Fibroblast of mammary gland (primary cell): ENCODE results near the gene PPP4R2.

Experiments
- DNase-seq: peaks from one replicate; pipeline ENCODE4 v3.0.0-alpha.2; 2010; ENCODE audit warnings: low read depth
- H3K4me3 ChIP-seq: 2 replicates; pipeline ENCODE4 v1.5.1; 2011; ENCODE audit warnings: low read depth, mild to moderate bottlenecking, low read length, moderate library complexity; ENCODE audit not compliant: control insufficient read depth
- CTCF ChIP-seq: conservative IDR thresholded peaks from 2 replicates; pipeline ENCODE4 v1.5.1; 2011; ENCODE audit warnings: low read depth, low read length, inconsistent platforms; ENCODE audit not compliant: control insufficient read depth, insufficient read depth

PPP4R2 gene

GRCh38 chr3:73081140-73081539 is 84.5 kb downstream of the PPP4R2 start:
- H3K4me3 ChIP-seq = no peak overlapping the region
- TF ChIP-seq CTCF = no peak
- DNase-seq = no peak

GRCh38 chr3:73084170-73084569 is 87.6 kb downstream of the PPP4R2 start:
- no peak overlapping the region for H3K4me3 ChIP-seq
- DNase-seq = no peak
- TF ChIP-seq CTCF = no peak

DNA sequence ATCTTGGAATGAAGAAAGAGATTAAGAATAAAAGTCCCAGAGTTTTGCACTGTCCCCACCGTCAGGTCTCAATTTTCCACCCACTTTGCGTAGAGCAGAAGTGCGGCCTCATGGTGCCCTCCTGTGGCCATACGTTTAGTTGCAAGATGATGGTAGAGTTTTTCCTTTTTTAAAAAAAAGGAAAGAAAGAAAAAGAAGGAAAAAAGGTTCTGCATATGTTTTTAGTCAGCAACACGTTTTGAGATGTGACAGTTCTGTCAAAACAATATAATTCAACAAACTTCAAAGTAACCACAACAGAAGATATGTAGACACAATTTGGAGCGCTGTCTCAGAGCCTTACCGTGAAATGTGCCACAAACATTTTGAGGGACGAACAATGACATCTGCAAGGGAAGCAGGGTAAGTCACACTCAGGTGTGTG is 89.5 kb downstream of the PPP4R2 start:
- DNase-seq = peak; percentile 47
- H3K4me3 ChIP-seq = no peak overlapping the region
- peak; percentile 73 for TF ChIP-seq CTCF

GRCh38 chr3:73094129-73094528 is 97.5 kb downstream of the PPP4R2 start:
- no peak for DNase-seq
- no peak overlapping the region for H3K4me3 ChIP-seq
- no peak for TF ChIP-seq CTCF

DNA sequence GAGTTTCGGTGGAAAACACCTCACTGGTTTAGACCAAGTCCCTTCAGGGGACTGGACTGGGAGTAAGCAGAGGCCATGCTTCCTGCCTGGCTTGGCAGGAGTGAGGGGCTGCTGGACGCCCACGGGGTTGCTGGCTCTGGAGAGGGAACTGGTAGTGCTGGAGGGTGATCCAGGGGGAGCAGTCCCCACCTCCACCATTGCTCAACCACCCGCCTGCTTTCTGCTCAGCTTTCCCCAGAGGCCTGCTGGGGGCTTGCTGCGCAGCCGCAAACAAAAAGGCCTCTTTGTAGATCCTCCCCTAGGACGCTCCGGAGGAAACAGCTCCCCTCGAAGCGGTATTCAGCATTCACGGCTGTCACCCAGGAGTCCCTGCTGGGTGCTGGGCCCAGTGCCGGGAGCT is 98.3 kb downstream of the PPP4R2 start:
- no peak overlapping the region for H3K4me3 ChIP-seq
- TF ChIP-seq CTCF = no peak
- no peak for DNase-seq

GRCh38 chr3:73096169-73096568 is 99.6 kb downstream of the PPP4R2 start:
- no peak for TF ChIP-seq CTCF
- DNase-seq = no peak
- H3K4me3 ChIP-seq = no peak overlapping the region

- TF ChIP-seq CTCF = no peak
- no peak for DNase-seq
These were observed 101.4 kb downstream of the PPP4R2 start for GRCh38 chr3:73098026-73098425.

More at GRCh38 chr3:73098026-73098425, 101.4 kb downstream of the PPP4R2 start:
- no peak overlapping the region for H3K4me3 ChIP-seq
